Measurements from ENCODE around the gene TCF19. TPM values are rescaled to one million over a fixed set of nuclear protein-coding genes. Genes with fewer than 3 reads are reported as not detected.

TCF19 gene
- total RNA-seq, 1 experiment from 2014 or later: 15.0 TPM

GRCh38 chr6:31144970-31145340, 13.4 kb upstream of the TCF19 start:
- Histone ChIP-seq H4K20me1 (ENCODE audit: control insufficient read depth, insufficient read depth, insufficient read length) (no peaks in the 10 kb centered on the region), H2AK5ac (ENCODE audit: insufficient read length, low read length) (no peak overlapping the region), H2BK120ac (ENCODE audit: low read depth, low read length, poor library complexity, severe bottlenecking) (no peak overlapping the region), H3K23me2 (ENCODE audit: insufficient read length, low read depth, low read length, poor library complexity, severe bottlenecking) (no peaks in the 10 kb centered on the region), H3K14ac (ENCODE audit: insufficient read depth, low read length) (no peak overlapping the region), H4K5ac (ENCODE audit: insufficient read length, low read depth, low read length) (no peak overlapping the region), H3K4me2 (ENCODE audit: insufficient read depth, insufficient read length, low read length) (no peak overlapping the region), H2BK20ac (ENCODE audit: low read depth, low read length, poor library complexity, severe bottlenecking) (no peak overlapping the region), H3K4ac (ENCODE audit: low read depth, low read length) (no peak overlapping the region), H3K4me1 (ENCODE audit: insufficient read depth, low read length) (no peaks in the 10 kb centered on the region), H3T11ph (ENCODE audit: low read length) (no peak overlapping the region), H2BK15ac (ENCODE audit: low read depth, low read length) (no peak overlapping the region), H3K9me3 (ENCODE audit: control insufficient read depth, low read depth, low read length) (no peaks in the 10 kb centered on the region), H3K79me1 (ENCODE audit: insufficient read depth, low read depth, low read length, poor library complexity, severe bottlenecking) (no peaks in the 10 kb centered on the region), H3K9ac (ENCODE audit: extremely low read depth, insufficient read length, low read length) (no peak overlapping the region), H4K91ac (ENCODE audit: insufficient read length, low read depth, low read length) (no peak overlapping the region), H4K8ac (replicated peaks; ENCODE audit: insufficient read length, low read depth, low read length) (no peak overlapping the region), H3K27me3 (ENCODE audit: insufficient read depth, low read length) (no peaks in the 10 kb centered on the region), H3K56ac (ENCODE audit: insufficient read length, low read depth, low read length) (no peak overlapping the region), H3K79me2 (ENCODE audit: insufficient read depth, low read length) (no peaks in the 10 kb centered on the region), H3K23ac (ENCODE audit: insufficient read length, low read depth, low read length) (no peak overlapping the region), H3K18ac (ENCODE audit: insufficient read length, low read depth, low read length) (no peak overlapping the region), H3K27ac (ENCODE audit: insufficient read length, low read depth, low read length) (no peak overlapping the region), H2BK12ac (ENCODE audit: insufficient read length, low read depth, low read length) (no peak overlapping the region), H2BK5ac (ENCODE audit: insufficient read length, low read length) (no peak overlapping the region), H2AFZ (ENCODE audit: low read length) (no peak overlapping the region)
- DNase-seq: no peak
- H3K36me3 Mint-ChIP-seq (ENCODE audit: insufficient read depth in 1 of 3, low read depth in 3 of 3): peaks cover 25 to 62% (median 59%) of the 10 kb centered on the region in 3 experiments
- no peak for TF ChIP-seq CTCF (conservative IDR thresholded peaks at IDR 0.05)
- H3K4me3 Mint-ChIP-seq: no peak overlapping the region
- no peaks in the 10 kb centered on the region; the same call in 1 of the 2 replicates for H3K27me3 Mint-ChIP-seq (ENCODE audit: low read depth)
- no CpG with 5 or more reads among the region's 11 CpGs for WGBS (ENCODE audit: extremely low coverage, insufficient read length, low lambda C conversion rate)
- H3K9me3 Mint-ChIP-seq: no peaks in the 10 kb centered on the region
- H3K27ac Mint-ChIP-seq: no peak overlapping the region
- peaks cover 22 to 24% of the 10 kb centered on the region in 2 experiments for H3K4me1 Mint-ChIP-seq

Measured in H9 (cell line).